Esophagus squamous epithelium (tissue), 5 donors: ENCODE data around the gene USE1. TPM values are rescaled to one million over a fixed set of nuclear protein-coding genes. Genes with fewer than 3 reads are reported as not detected.

Experiments used
- DNase-seq: peaks from one replicate; lab custom pipeline; 2025; lab: John Stamatoyannopoulos, UW
- H3K27ac ChIP-seq, 4 donors: fragments of 200-600 bp; sonication (generic); one replicate each; pipeline ENCODE4 v1.5.1; 2016 to 2019; ENCODE audit warnings: mild to moderate bottlenecking in 1 of 4
- H3K27me3 ChIP-seq, 4 donors: fragments of 200-600 bp; sonication (generic); 1 replicate in 3 of 4; 2 replicates in 1 of 4; pipeline versions ENCODE4 v1.5.1 to v1.6.0; 2017 to 2021; ENCODE audit warnings: antibody characterized with exemption in 1 of 4
- H3K36me3 ChIP-seq, 3 donors: fragments of 200-600 bp; sonication (generic); one replicate each; pipeline ENCODE4 v1.5.1; 2016 to 2019
- H3K4me1 ChIP-seq, 3 donors: fragments of 200-600 bp; sonication (generic); one replicate each; pipeline ENCODE4 v1.5.1; 2017 to 2019
- H3K4me3 ChIP-seq, 4 donors: fragments of 200-600 bp; sonication (generic); 1 replicate in 3 of 4; 2 replicates in 1 of 4; pipeline ENCODE4 v1.5.1; 2016 to 2019; ENCODE audit warnings: mild to moderate bottlenecking in 2 of 4, moderate library complexity in 1 of 4
- H3K9me3 ChIP-seq, 3 donors: fragments of 200-600 bp; sonication (generic); one replicate each; pipeline ENCODE4 v1.5.1; 2016 to 2019
- CTCF ChIP-seq, 6 experiments: fragments of 450-650 bp in 4 of 6; fragments of 200-600 bp in 2 of 6; sonication (generic) in 2 of 6; IDR thresholded peaks; one replicate each; pipeline ENCODE4 v1.5.1; 2016 to 2019; ENCODE audit warnings: antibody characterized with exemption in 6 of 6, mild to moderate bottlenecking in 4 of 6, moderate library complexity in 4 of 6
- POLR2A ChIP-seq, 4 donors: fragments of 450-650 bp; IDR thresholded peaks; one replicate each; pipeline ENCODE4 v1.6.1; 2017; ENCODE audit warnings: antibody characterized with exemption in 4 of 4, mild to moderate bottlenecking in 4 of 4, moderate library complexity in 3 of 4
- WGBS, 2 donors: methylation state at CpG; one replicate each; pipeline ENCODE4 v1.1.5; 2018; 5-methylcytosine and 5-hydroxymethylcytosine counted together
- intact Hi-C: fragments of 100-400 bp; cut with DNase I; formaldehyde crosslinking; loops from one replicate; pipeline ENCODE4 v1.15.0; 2022
- total RNA-seq, 4 donors: library from RNA; depleted of rRNA; stranded (reverse); fragments of >200 nt; gene quantifications; one replicate each; pipeline ENCODE4 v1.1.0, GENCODE V29; 2016
- donor health status: DM: yes; HTN: yes; CAD: no.

The USE1 gene
- total RNA-seq, 4 donors from 2014 or later = 11.2 to 22.5 (median 17.6) TPM

- no peak overlapping the region for H3K27ac ChIP-seq
- no peak for DNase-seq
- H3K4me1 ChIP-seq = no peaks in the 10 kb centered on the region
- H3K9me3 ChIP-seq = no peaks in the 10 kb centered on the region
- no peaks in the 10 kb centered on the region for H3K27me3 ChIP-seq
- TF ChIP-seq POLR2A (IDR thresholded peaks at IDR 0.05) (no peak), CTCF (IDR thresholded peaks at IDR 0.05) (no peak)
- H3K4me3 ChIP-seq = no peak overlapping the region
- peaks cover 20 to 100% (median 33%) of the 10 kb centered on the region in 3 donors for H3K36me3 ChIP-seq
- WGBS, 2 donors = 77 to 84% methylated on average over 8 to 9 of the region's 9 CpGs
- intact Hi-C loops = loop anchor here (10.0 kb wide), 1 partner anchor 83 kb away; the partner anchor contains the start of gene ANKLE1
Observed at GRCh38 chr19:17202249-17202648, 12.9 kb upstream of the USE1 start.

- H3K27ac ChIP-seq = no peak overlapping the region
- H3K27me3 ChIP-seq = no peaks in the 10 kb centered on the region
- no peak overlapping the region for H3K4me3 ChIP-seq
- TF ChIP-seq CTCF (IDR thresholded peaks at IDR 0.05) = no peak
- TF ChIP-seq POLR2A (IDR thresholded peaks at IDR 0.05) = no peak
- WGBS, 2 donors = 79 to 90% methylated on average over 5 to 12 of the region's 17 CpGs
- no peak for DNase-seq
- peaks cover 20 to 100% (median 33%) of the 10 kb centered on the region in 3 donors for H3K36me3 ChIP-seq
- intact Hi-C loops = loop anchor here (10.0 kb wide), 1 partner anchor 82 kb away; the partner anchor contains the start of gene ANKLE1
- no peaks in the 10 kb centered on the region for H3K9me3 ChIP-seq
- H3K4me1 ChIP-seq = no peaks in the 10 kb centered on the region
Observed at GRCh38 chr19:17202713-17203112, 12.4 kb upstream of the USE1 start.

- 67 to 100% methylated on average over 1 to 3 of the region's 27 CpGs for whole genome bisulfite sequencing, 2 donors
- Histone ChIP-seq H3K36me3 (peaks cover 20 to 100% (median 24%) of the 10 kb centered on the region in 3 donors), H3K4me1 (no peaks in the 10 kb centered on the region), H3K27ac (no peak overlapping the region), H3K9me3 (no peaks in the 10 kb centered on the region), H3K4me3 (no peak overlapping the region), H3K27me3 (no peaks in the 10 kb centered on the region)
- intact Hi-C loops = loop anchor here (10.0 kb wide), 1 partner anchor 79 kb away; the partner anchor contains the start of gene ANKLE1
- TF ChIP-seq POLR2A (IDR thresholded peaks at IDR 0.05) = no peak
- TF ChIP-seq CTCF (IDR thresholded peaks at IDR 0.05) = peak in 5 of 6 experiments; percentile 53 to 81 (median 71)
- DNase-seq = no peak
Observed at GRCh38 chr19:17205237-17206140, 9.7 kb upstream of the USE1 start.

- no peaks in the 10 kb centered on the region for H3K27me3 ChIP-seq
- TF ChIP-seq POLR2A (IDR thresholded peaks at IDR 0.05) = no peak
- TF ChIP-seq CTCF (IDR thresholded peaks at IDR 0.05) = no peak
- H3K9me3 ChIP-seq = no peaks in the 10 kb centered on the region
- H3K4me3 ChIP-seq = no peak overlapping the region
- H3K27ac ChIP-seq = no peak overlapping the region
- WGBS, 2 donors = 86 to 96% methylated on average over 6 to 12 of the region's 25 CpGs
- no peak for DNase-seq
- H3K36me3 ChIP-seq = peaks cover 16 to 100% (median 21%) of the 10 kb centered on the region in 3 donors
- intact Hi-C loops = loop anchor here (10.0 kb wide), 1 partner anchor 78 kb away; the partner anchor contains the start of gene ANKLE1
- no peaks in the 10 kb centered on the region for H3K4me1 ChIP-seq
Observed at GRCh38 chr19:17206736-17207581, 8.2 kb upstream of the USE1 start.
